ENCODE results near the gene TPBG.
A peak's percentile ranks its signal among the peaks of the same experiment; 100 is the strongest.

TPBG gene, protein sequence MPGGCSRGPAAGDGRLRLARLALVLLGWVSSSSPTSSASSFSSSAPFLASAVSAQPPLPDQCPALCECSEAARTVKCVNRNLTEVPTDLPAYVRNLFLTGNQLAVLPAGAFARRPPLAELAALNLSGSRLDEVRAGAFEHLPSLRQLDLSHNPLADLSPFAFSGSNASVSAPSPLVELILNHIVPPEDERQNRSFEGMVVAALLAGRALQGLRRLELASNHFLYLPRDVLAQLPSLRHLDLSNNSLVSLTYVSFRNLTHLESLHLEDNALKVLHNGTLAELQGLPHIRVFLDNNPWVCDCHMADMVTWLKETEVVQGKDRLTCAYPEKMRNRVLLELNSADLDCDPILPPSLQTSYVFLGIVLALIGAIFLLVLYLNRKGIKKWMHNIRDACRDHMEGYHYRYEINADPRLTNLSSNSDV

DNA sequence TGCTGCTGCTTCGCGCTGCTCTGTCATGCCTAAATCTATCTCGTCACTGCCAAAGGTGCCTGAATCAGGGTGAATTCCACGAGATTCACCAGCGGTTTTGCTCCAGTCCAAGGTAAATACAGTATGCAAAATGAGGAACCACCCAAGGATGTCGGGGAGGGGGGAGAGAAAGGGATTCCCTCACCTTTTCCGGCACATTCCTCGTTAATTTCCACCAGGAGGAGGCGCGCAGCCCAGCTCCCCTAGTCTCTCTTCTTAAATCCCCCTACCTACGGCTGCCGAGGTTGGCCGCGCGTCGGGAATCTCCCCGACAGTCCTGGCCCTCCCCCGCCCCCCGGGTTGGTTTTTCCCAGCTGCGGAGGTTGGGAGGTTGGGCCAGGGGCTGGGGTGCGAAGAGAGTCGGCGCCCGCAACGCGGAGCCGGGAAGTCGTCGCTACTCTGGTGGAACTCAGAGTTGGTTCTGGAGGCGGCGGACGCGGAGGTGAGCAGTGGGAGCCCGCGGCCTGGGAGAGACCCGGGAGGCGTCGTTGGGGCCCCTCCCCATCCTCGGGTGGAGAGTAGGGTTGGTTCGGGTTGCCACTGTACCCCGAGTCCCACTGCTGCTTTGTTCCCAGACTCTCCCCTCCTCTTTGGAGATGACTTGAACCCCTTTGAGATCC, at the start of gene TPBG:
TPBG (plus strand) TSS at position 390 of the 659 bp plus-strand sequence. CDS start 1,145 bp downstream, outside the sequence.
- peak; percentile 9 for DNase-seq

DNA sequence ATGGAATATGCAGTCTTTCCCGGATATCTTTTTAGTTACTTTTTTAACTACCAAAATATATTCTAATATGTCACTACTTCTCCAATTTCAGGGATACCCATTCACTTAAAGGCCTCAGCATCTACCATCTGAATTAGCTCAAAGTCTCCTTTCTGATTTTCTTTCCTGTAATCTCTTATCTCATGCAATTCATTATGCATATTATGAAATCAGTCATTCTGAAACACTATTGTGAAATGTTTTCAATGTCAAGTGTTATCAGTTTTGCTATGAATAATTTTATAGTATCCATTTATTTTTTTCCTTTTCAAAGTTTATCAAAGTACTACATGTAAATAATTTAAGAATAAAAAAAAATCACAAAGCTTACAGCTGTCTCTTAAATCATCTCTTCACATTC, 41.2 kb upstream of the TPBG start:
- DNase-seq, result no peak

DNA sequence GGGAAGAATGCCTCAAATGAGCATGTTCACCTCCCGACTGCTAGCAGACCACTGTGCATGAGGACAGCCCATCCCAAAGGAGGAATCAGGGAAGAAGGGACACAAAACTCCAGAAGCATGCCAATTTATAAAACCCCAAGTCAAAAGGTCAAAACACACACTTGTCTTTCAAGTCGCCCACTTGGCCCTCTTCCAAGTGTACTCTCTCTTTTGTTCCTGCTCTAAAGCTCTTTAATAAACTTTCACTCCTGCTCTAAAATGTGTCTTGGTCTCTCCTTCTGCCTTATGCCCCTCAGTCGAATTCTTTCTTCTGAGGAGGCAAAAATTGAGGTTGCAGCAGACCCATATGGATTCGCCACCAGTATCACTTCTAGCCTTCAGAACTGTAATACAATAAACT, 33.9 kb upstream of the TPBG start:
- no peak for DNase-seq

DNA sequence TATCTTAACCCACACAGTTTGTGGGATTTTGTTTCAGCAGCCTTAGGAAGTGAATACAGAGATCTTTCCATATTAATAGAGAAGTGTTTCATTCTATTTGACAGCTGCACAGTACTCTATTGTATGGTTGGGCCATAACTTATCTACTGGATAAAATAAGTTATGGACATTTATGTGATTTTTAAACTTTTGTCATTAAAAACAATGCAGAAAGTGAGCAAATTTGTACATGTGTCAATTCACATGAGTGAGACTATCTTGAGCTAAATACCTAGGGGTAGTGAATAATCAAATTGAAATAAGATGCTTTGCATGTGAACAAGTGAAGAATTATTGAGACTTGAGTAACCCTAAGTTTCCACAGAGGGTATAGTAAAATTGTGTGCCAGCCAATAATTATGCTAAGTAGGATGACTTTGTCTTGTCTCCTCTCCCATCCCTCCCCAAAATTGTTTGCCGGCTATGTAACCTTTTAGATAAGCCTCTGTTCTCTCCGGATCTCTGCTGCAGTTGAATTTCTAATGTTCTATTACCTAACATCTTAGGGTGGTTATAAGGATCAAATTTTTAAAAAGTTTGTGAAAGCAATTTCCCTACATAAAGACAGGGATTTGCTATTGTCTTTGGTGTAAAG, 33.3 kb upstream of the TPBG start:
- no peak for DNase-seq

DNA sequence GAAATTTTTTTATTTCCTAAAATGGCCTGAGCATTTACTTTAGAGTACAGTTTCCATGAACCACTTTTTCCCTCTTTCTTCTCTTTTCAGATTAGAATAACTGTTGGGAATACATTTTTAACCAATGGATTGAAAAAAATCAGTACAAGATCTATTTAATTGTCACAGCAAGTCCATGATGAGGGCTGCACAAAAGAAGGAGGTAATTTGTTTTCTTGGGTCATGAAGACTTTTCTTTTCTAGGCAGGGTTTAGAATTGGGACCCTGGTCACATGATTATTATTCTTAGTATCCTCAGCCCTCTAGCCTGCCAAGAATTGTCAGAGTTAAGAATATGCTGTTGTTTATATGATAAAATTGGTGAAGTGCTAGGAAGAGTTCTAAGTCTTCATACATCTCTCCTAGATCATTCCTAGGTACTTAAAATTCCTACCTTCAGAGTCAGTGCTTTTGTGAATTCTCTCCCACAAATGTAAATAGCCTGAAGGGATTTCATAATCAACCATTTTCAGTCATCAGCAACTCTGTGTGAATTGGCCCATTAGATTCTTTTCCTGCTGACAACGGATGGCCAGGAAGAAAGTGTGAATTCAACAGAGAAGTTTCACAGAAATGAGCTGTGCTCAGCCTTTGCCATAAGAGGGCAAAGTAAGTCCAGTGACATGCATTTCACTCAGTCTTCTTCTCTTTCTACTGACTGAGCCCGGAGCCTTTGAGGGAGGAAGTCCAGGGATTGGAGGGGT, 32.4 kb upstream of the TPBG start:
- DNase-seq, result no peak

DNA sequence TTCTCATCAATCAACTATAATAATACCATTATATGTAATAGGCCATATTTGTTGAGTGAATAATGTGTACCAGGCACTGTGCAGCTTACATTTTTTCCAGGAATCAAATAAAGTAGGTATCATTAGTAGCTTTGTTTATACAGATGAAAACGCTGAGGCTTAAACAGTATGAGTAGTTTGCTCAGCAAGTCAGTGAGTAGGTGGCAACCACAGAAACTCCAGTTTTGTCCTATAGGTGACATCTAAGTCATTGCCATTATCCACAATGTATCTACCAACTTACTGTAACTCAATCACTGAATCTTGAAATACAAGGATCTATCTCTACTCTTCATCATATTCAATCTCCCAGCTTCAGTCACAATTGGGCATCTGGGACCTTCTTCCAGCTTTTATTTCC, 29.8 kb upstream of the TPBG start:
- no peak for DNase-seq

DNA sequence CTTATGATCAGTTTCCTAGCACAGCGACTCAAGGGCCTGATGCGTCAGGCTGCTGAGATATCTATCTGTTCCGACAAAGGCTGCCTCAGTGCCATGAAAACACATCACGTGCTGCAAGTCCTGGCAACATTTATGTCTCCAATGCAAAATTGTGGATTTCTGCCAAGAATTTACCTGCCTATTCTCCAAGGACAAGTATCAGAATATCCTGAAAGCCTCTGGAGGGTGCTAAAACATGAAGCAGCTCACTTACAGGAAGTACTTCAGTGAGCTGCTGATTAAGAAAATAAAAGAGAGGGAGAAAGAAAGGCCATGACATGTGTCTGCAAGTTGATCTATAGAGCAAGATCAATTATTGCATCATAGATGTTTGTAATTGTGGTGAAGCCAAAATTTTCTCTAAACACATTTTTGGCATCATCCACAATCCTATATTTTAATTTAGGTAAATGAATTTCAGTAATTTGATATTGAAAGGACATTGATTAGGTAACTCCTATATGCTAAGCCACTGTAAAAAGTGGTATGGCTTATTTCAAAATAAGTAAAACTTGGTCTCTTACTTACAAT, 25.8 kb upstream of the TPBG start:
- DNase-seq, result no peak

DNA sequence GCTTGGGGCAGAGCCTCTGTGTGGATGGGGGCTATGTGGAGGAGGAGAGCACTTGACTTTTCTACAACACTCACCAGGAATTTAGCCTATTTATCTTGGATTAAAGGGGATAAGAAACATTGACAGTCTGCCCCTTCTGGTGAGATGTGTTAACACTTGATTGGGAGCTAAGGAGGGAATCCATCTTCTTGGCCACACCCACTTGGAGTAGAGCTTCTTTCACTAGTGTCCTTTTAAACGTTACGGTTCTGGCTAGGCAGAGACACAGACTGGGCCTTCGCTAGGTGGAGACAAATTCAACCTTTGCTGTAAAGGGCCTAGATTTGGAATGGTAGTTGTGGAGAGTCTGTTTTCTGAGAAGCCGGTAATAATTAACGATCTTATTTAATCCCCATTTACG, 15.5 kb upstream of the TPBG start:
- DNase-seq, result no peak

DNA sequence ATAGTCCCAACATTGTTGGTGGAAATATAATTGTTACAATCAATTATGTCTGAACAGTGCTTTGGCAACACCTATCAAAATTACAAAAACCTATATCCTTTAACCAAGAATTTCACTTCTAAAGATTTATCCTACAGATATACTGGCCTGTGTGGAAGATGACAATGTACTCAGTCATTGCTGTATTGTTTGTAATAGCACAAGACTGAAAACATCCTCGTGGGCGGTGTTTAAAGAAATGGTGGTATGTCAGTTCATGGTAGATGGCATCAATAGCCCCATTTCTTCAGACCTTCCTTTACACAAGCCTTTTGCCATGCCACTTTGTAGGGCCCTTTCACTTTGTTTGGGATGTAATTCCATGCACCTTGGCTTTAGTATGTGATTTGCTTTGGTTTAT, 9.8 kb upstream of the TPBG start:
- DNase-seq, result no peak

DNA sequence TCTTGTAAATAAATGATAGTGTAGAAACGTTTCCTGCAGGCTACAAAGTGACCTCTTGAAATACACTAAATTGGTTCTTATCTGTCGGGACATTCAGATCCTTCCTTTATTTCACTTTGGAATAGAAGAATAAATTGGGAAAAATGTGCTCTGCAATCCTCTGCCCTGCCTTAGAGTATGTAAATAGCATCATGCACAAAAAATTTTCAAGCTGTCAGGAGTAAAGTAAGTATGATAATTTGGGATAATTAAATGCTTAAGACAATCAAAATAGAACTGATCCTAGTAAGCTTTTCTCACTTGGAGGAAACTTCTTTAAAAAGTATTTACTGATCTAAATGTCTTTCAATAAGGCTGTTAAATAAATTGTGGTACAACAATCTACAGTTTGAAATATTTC, 3.1 kb upstream of the TPBG start:
- no peak for DNase-seq

DNA sequence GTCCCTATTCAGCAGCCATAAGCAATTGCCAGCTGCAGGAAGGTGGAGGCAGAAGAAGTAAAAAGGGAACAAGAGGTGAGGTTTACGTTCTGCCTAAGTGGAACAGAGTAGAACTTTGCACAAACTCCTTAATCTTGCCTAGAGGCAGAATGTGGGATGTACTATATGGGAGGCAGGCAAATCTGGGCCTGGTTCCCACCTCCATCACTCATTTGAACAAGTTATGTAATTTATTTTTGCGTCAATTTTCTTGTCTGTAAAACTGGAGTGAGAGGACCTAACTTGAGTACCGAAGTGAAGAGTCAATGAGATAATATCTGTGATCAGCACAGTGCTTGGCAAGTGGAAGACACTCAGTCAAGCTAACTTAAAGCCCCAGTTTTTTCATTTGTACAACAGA, 2.0 kb upstream of the TPBG start:
- no peak for DNase-seq

DNA sequence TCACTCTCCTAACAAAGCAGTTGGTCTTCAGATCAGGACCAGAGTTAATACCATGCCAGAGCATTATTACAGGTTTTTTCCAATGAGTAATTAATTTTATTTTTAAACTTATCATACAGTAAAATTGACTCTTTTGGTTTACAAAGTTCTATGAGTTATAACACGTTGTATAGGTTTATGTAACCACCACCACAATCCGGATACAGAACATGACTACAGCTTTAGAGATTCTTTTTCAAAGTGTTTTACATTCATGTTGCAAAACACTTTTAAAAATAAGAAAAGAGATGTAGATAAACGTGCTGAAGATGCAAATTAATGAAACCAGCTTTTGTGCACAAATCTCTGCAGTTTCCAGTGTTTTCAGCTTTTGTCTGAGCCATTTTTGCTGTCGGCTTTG, 1.5 kb upstream of the TPBG start:
- no peak for DNase-seq

DNA sequence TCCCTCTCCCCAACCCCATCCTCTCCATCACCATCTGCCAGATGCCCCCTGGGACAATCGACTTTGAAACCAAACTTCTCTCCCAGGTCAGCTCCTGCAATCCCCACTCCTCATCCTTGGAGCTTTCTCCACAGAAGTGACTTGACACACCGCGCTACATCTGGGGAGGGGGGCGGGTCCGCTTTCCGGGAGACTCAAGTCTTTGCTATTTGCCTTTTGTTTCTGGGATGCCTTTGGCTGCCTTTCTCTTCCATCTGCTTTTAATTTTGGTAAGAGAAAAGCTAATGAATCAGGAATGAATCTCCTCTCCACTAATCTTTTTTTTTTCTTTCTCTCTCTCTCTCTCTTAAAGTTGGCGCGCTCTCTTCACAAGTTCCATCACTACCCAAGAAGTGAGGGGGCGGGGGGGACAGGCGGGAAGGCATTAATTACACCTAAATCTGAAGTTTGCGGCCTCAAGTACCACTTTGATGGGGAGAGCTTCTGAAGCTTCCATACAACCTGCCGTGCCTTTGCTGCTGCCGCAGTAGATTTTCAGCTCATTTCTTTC, 664 bp upstream of the TPBG start:
- DNase-seq, result no peak

DNA sequence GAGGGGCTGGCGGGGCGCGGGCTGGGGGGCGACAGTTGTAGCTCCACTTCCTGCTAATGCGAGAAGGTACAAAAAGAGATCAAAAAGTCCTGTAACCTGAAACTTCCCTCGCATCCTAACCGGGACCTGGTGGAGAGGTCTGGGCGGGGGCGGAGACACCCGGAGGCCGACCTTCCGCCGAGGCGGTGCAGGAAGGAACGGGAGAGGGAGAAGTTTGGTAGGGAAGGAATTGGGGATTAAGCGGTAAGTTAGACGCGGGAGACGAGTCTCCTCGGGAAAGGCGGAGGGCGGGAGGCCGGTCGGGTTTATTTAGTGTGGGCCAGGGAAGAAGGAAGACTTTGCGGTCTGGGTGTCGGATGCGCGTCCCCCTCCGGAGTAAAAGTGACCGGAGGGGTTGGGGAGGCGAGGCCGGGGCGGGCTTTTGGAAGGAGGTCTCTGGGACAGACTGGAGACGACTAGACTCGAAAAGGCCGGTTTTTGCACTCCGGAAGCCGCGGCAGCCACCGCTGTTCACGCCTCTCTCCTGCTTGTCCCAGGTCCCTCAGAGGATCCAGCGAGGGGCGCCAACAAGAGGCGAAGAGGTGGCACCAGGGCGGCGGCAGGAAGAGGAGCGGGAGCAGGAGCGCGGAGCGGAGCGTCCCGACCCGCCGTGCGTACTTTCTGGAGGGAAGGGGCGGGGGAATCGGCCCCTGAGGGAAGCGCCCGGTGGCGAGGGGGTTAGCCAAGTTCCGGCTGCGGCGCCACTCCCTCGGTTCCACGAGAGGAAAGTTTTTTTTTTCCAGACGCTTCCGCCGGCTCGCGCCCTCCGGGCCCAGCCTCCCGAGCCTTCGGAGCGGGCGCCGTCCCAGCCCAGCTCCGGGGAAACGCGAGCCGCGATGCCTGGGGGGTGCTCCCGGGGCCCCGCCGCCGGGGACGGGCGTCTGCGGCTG, 734 bp downstream of the TPBG start:
- DNase-seq, result peak; percentile 12

DNA sequence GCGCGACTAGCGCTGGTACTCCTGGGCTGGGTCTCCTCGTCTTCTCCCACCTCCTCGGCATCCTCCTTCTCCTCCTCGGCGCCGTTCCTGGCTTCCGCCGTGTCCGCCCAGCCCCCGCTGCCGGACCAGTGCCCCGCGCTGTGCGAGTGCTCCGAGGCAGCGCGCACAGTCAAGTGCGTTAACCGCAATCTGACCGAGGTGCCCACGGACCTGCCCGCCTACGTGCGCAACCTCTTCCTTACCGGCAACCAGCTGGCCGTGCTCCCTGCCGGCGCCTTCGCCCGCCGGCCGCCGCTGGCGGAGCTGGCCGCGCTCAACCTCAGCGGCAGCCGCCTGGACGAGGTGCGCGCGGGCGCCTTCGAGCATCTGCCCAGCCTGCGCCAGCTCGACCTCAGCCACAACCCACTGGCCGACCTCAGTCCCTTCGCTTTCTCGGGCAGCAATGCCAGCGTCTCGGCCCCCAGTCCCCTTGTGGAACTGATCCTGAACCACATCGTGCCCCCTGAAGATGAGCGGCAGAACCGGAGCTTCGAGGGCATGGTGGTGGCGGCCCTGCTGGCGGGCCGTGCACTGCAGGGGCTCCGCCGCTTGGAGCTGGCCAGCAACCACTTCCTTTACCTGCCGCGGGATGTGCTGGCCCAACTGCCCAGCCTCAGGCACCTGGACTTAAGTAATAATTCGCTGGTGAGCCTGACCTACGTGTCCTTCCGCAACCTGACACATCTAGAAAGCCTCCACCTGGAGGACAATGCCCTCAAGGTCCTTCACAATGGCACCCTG, 1.6 kb downstream of the TPBG start:
- DNase-seq, result peak; percentile 3

DNA sequence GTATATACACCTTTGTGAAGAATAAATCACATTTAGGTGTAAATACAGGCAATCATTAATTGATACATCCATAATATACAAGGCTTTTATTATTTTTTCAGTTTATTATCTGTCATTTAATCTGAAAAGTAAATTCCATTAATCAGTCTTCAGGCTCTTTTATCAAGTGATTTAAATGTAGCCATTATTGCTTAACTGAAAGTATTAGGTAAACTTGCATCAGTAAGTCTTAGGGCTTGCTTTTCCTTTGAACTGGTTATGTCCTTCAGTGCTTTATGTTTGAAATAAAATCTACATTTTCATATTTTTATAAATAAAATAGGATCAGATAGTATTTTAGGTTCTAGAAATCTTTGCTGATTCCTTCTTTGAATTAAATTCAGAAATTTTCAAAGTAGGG, 4.1 kb downstream of the TPBG start:
- no peak for DNase-seq

DNA sequence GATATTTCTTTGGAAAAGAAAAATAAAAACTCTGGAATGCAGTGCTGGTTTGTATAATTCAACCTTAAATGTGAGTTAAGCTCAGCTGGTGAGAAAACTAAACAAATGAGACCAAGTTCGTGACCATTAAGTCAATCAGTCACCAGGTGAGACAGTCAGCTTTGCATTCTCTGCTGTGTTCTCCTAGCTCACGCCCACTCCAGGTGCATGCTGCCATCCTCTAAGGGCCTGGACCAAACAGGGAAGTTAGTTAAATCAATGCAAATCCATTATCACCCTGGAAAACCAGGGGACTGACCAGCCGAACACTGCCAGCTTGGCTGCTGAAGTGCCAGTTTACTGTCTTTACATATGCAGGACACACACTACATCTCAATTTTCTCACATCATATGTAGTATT, 7.2 kb downstream of the TPBG start:
- no peak for DNase-seq

DNA sequence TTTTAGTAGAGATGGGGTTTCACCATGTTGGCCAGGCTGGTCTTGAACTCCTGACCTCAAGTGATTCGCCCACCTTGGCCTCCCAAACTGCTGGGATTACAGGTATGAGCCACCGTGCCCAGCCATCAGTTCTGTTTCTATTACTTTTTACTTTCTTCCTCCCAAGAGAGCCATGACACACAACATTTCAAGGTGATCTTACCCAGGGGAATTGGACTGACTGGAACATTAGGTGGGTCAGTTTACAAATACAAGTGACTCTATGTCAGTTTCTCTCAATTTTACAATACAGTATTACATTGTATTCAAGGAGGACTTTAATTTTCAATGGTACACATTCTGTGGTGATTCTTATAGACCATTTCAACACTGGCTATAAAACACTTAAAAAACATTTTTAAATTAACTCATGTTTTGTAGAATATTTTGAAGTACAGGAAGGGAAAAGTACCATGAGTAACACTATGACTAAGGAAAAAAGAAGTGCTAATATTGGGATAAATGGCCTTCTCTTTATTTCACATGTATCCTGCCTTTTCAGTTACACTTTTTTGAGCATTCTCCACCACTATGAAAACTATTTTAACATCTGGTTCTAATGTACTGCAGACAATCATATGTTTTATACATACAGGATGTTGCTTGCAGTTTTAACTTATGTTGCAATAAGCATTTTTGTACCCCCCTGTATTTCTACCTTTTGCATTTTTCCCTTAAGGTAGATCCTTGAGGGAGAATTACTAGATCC, 8.4 kb downstream of the TPBG start:
- DNase-seq, result no peak

DNA sequence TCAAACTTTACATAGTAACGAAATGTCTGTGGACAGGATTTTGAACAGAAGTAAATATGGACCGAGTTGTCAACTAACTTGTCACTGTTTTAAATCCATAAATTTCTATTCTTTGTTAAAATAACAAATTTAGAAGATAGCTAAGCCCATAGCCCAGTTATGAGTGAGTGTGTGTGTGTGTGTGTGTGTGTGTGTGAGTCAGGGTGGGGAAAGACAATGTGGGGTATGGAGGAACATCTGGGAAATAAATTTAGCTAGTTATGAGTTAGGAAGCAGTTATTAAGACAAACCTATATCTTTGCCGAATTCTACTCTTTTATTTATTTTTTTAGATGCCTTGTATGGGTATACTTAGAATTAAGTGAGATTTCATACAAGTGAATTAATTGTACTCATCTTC, 9.0 kb downstream of the TPBG start:
- no peak for DNase-seq

DNA sequence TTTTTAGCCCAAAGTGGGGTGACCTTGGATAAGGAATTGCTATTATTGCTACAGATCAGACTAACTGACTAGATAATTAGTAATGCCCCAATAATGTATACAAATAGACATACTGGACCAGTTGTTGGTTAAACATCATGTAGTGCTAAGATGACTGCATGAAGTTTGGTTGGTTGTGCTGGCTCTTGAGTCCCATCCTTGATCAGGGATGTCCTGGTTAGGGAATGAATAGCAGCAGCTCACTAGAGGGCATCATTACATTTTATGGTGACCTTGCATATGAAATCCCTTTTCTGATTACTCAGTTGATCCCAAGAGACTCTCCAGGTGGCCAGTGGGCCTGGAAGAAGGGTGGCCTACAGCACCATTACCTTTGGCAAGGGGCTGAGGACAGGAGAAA, 10.9 kb downstream of the TPBG start:
- DNase-seq, result no peak
